MCF 10A (cell line): Measurements from ENCODE around the gene EVC2. TPM values are rescaled to one million over a fixed set of nuclear protein-coding genes. Genes with fewer than 3 reads are reported as not detected.

Experiments
- BruUV-seq: library from RNA; stranded (reverse); fragments of 400-500 nt; replicated peaks from 2 replicates; lab custom pipeline; 2021; lab: Mats Ljungman, UMichigan
- CTCF ChIA-PET: fragments of 300-600 bp; sonication (Branson Sonifier 250); formaldehyde crosslinking; extraction: SDS; loops from one replicate; lab custom pipeline; 2021; ENCODE audit warnings: antibody characterized with exemption, inconsistent platforms; lab: Yijun Ruan, JAX
- POLR2A ChIA-PET: fragments of 300-600, 350-650 bp; sonication (Branson Sonifier 250); formaldehyde crosslinking; extraction: SDS; loops from one replicate; lab custom pipeline; 2020; ENCODE audit warnings: antibody characterized with exemption, inconsistent platforms; lab: Yijun Ruan, JAX
- DNase-seq: peaks from one replicate; pipeline ENCODE4 v3.0.0-alpha.2; 2018; ENCODE audit not compliant: unreplicated experiment
- H3K27ac Mint-ChIP-seq: one replicate; pipeline ENCODE4 v1.8.0; 2022; ENCODE audit warnings: mild to moderate bottlenecking, low read depth, mixed read lengths; ENCODE audit not compliant: unreplicated experiment
- H3K27me3 Mint-ChIP-seq: one replicate; pipeline ENCODE4 v1.8.0; 2022; ENCODE audit warnings: mixed read lengths; ENCODE audit not compliant: insufficient read depth, unreplicated experiment
- H3K36me3 Mint-ChIP-seq: one replicate; pipeline ENCODE4 v1.8.0; 2022; ENCODE audit warnings: mild to moderate bottlenecking, moderate library complexity, mixed read lengths; ENCODE audit not compliant: insufficient read depth, unreplicated experiment
- H3K4me1 Mint-ChIP-seq: one replicate; pipeline ENCODE4 v1.8.0; 2022; ENCODE audit warnings: mixed read lengths; ENCODE audit not compliant: insufficient read depth, unreplicated experiment
- H3K4me3 Mint-ChIP-seq: one replicate; pipeline ENCODE4 v1.8.0; 2022; ENCODE audit warnings: mild to moderate bottlenecking, moderate library complexity, mixed read lengths; ENCODE audit not compliant: unreplicated experiment
- H3K9me3 Mint-ChIP-seq: one replicate; pipeline ENCODE4 v1.8.0; 2022; ENCODE audit warnings: mixed read lengths; ENCODE audit not compliant: unreplicated experiment
- CTCF ChIP-seq: fragments of 200-600 bp; IDR thresholded peaks from one replicate; pipeline ENCODE4 v1.8.0; 2022; ENCODE audit warnings: antibody characterized with exemption, mild to moderate bottlenecking; ENCODE audit not compliant: unreplicated experiment
- intact Hi-C: fragments of 100-400 bp; cut with micrococcal nuclease; formaldehyde crosslinking; loops from 2 replicates; pipeline ENCODE4 v1.14.1; 2022
- total RNA-seq: library from RNA; stranded (reverse); gene quantifications from 2 replicates; pipeline ENCODE4 v1.2.3, GENCODE V29; 2022

Gene EVC2
- total RNA-seq, 1 experiment from 2014 or later = 5.5 TPM

DNA sequence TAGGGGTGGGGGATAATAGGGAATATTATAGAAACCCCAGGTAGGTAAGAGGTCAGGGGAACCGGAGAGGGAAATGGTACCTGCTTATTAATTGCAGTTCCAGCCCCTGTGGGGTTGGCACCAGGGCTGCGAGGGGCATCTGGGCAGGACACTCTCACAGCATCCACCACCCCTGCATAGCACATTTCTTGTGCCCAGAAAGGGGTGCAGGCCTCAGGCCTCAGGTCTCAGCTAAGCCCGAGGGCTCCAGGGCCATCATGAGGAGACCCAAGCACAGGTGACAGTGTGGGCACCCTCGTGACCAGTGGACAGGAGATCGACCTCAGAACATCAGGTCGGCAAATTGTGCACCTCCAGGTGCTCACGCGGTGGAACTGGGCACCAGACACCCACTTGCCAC, 164.7 kb downstream of the EVC2 start:
- no peaks in the 10 kb centered on the region for H3K27me3 Mint-ChIP-seq

GRCh38 chr4:5541169-5541568, 167.2 kb downstream of the EVC2 start:
- H3K27me3 Mint-ChIP-seq = no peaks in the 10 kb centered on the region
- ChIA-PET POLR2A (no interaction called here), CTCF (interaction anchor here (0.6 kb wide), 1 partner anchor 82 kb away, joined by 4 read pairs; no protein-coding TSS in a partner anchor)
- BruUV-seq = no TSS peak
- no peak overlapping the region for H3K27ac Mint-ChIP-seq
- H3K36me3 Mint-ChIP-seq = no peaks in the 10 kb centered on the region
- no peak overlapping the region for H3K4me3 Mint-ChIP-seq
- intact Hi-C loops = no loop called here
- H3K9me3 Mint-ChIP-seq = no peaks in the 10 kb centered on the region
- DNase-seq = no peak
- no peak for TF ChIP-seq CTCF
- no peaks in the 10 kb centered on the region for H3K4me1 Mint-ChIP-seq

More for the DNA sequence above, 164.7 kb downstream of the EVC2 start:
- no TSS peak for BruUV-seq
- no peak for TF ChIP-seq CTCF
- ChIA-PET CTCF (interaction anchor here (0.7 kb wide), 1 partner anchor 245 kb away, joined by 3 read pairs; no protein-coding TSS in a partner anchor), POLR2A (no interaction called here)
- H3K4me3 Mint-ChIP-seq = no peak overlapping the region
- intact Hi-C loops = no loop called here
- no peak overlapping the region for H3K27ac Mint-ChIP-seq
- no peaks in the 10 kb centered on the region for H3K36me3 Mint-ChIP-seq
- H3K4me1 Mint-ChIP-seq = no peaks in the 10 kb centered on the region
- H3K9me3 Mint-ChIP-seq = no peaks in the 10 kb centered on the region
- no peak for DNase-seq

GRCh38 chr4:5539584-5539983, 168.8 kb downstream of the EVC2 start:
- no TSS peak for BruUV-seq
- H3K27ac Mint-ChIP-seq = no peak overlapping the region
- no peaks in the 10 kb centered on the region for H3K9me3 Mint-ChIP-seq
- ChIA-PET CTCF (interaction anchor here (0.6 to 0.9 kb wide), 4 partner anchors 29 to 487 kb away, joined by 3 to 4 read pairs (median 4); no protein-coding TSS in a partner anchor), POLR2A (no interaction called here)
- TF ChIP-seq CTCF = no peak
- no peaks in the 10 kb centered on the region for H3K27me3 Mint-ChIP-seq
- H3K4me3 Mint-ChIP-seq = no peak overlapping the region
- intact Hi-C loops = no loop called here
- no peak for DNase-seq
- no peaks in the 10 kb centered on the region for H3K4me1 Mint-ChIP-seq
- H3K36me3 Mint-ChIP-seq = no peaks in the 10 kb centered on the region

- intact Hi-C loops = no loop called here
These were observed 176.3 kb downstream of the EVC2 start for GRCh38 chr4:5532100-5532499.

More at GRCh38 chr4:5532100-5532499, 176.3 kb downstream of the EVC2 start:
- CTCF ChIA-PET = interaction anchor here (0.6 kb wide), 2 partner anchors 409 to 480 kb away, joined by 3 read pairs; no protein-coding TSS in a partner anchor
- Mint-ChIP-seq H3K27ac (no peak overlapping the region), H3K9me3 (peaks cover 32% of the 10 kb centered on the region), H3K4me3 (no peak overlapping the region), H3K27me3 (no peaks in the 10 kb centered on the region), H3K36me3 (peaks cover 5% of the 10 kb centered on the region), H3K4me1 (no peaks in the 10 kb centered on the region)
- BruUV-seq = no TSS peak
- no peak for TF ChIP-seq CTCF
- POLR2A ChIA-PET = no interaction called here
- DNase-seq = no peak
